ENCODE measurements around the gene UNC5A.

UNC5A gene

DNA sequence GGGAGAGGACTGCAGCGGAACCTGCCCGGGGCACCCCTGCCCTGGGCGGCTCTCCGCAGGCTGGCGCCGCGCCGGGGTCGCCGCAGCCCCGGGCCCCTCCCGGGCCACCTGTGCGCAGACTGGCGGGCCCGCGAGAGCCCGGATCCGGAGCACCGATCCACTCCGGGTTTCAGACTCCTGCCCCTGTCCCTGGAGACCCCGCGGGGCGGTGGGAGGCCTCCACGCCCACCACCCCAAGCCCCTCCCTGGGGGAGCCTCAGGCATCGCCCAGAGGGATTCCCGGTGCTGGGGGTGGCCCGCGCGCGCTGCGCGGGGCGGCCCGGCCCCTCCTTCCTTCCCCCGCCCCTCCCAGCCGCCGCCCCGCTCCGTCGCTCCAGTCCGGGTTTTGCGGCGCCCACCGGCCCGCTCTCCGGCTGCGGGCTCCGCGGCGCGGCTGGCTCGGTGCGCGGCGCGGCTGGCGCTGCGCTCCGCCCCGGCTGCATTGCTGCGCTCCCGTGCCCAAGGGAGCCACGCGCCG is at the start of gene UNC5A:
TSS of gene UNC5A (plus strand) at position 479 of the 517 bp plus-strand sequence. CDS start 192 bp downstream, outside the sequence.
- peak; percentile 36 for DNase-seq

DNA sequence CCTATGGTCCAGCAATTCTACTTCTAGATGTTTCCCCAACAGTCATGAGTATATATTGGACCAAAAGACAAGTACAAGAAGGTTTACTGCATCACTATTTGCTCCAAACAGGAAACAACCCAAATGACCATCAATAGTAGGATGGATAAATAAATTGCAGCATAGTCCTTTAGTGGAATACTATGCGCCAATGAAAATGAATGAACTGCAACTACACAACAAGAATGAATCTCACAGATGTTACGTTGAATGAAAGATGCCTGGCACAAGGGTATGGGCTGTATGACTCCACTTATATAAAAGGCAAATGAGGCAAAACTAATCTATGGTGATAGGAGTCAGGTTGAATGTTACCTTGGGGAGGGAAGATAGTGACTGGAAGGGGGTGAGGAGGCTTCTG is 48.6 kb upstream of the UNC5A start:
- DNase-seq, result no peak

DNA sequence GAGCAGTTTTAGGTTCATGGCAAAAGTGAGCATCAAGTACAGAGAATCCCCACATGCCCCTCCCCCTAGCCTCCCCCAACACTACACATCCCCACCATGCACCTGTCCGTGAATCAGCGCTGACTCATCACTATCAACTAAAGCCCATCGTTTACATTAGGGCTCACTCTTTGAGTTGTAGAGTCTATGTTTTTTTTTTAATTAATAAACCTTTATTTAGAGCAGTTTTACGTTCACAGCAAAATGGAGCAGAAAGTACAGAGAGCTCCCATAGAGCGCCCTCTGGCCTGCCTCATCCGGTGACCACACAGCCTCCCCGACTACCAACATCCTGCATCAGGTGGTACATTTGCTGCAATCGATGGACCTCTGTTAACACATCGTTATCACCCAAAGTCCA is 47.9 kb upstream of the UNC5A start:
- DNase-seq, result no peak

DNA sequence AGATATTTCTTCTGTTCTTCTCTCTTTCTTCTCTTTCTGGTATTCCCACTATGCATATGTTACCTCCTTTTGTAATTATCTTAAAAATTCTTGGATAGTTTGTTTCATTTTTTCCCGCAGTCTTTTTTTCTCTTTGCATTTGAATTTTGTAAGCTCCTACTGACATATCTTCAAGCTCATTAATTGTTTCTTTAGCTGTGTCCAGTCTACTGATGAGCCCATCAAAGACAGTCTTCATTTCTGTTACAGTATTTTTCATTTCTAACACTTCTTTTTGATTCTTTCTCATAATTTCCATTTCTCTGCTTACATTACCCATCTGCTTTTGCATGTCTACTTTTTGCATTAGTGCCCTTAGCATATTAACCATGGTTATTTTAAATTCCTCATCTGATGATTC is 44.7 kb upstream of the UNC5A start:
- no peak for DNase-seq

DNA sequence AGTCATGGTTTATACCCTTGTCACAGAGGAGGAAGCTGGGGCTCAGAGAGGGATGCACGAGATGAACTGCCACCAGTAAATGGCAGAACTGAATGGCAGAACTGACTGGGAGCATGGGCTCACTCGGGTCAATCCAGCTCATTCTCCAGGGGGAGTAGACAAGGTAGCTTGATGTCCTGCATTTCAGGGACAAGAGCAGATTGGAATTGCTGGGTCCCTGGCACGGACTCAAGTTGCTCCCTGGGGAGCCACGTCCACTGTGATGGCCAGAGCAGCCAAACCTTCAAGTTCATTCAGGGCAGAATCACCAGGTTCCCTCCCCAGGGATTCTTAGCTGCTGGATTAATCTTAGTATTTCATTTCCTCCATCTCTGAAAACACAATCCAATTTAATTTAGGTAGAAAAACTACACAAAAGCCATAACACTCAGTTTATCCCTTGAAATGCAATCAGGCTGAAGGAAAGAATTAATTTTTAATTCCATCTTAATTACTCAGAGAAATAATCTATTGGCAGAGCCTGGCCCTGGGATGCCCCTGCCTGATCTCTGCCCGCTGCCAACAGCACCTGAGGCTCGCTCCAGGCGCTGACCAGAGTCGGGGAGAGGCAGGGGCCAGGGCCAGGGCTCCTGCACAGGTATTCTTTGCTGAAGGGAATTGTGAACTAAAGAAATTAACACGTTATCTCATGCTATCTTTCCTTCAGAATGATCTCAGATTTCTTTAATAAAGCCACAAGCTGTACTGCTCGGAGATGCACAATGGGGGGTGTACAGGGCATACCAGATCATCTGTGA is 42.0 kb upstream of the UNC5A start:
- no peak for DNase-seq

DNA sequence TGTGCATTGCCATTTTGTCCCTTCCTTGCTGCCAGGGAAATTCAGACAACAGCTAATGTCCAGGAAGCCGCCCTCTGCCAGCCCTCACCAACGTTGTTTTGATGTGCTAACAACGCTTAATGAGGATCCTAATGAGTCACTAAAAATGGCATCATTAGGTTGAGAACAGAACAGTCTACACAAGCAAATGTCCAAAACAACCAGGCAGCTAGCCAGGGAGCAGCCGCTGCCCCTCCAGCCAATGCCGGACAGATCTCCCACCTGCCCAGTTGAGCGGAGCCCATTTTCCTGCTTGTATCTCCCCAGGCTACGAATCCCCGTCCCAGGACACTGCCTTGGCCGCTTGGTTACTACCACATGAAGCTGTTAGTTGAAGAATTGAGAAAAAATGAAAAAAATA is 40.4 kb upstream of the UNC5A start:
- no peak for DNase-seq

DNA sequence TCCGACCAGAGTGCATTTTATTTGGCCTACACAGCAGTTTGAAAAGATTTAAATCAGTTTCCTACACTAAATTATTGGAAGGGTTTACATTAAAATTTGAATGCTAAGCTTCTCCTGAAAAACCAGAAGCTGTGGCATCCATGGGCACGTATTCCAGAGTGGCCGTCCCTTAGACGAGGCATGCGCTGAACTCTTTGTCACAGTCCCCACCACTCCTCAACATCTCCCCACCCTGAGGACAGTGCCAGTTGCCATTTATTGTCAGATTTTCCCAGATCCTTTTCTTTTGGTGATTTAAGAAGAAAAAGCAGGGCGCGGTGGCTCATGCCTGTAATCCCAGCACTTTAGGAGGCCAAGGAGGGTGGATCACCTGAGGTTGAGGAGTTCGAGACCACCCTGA is 39.9 kb upstream of the UNC5A start:
- DNase-seq, result no peak

DNA sequence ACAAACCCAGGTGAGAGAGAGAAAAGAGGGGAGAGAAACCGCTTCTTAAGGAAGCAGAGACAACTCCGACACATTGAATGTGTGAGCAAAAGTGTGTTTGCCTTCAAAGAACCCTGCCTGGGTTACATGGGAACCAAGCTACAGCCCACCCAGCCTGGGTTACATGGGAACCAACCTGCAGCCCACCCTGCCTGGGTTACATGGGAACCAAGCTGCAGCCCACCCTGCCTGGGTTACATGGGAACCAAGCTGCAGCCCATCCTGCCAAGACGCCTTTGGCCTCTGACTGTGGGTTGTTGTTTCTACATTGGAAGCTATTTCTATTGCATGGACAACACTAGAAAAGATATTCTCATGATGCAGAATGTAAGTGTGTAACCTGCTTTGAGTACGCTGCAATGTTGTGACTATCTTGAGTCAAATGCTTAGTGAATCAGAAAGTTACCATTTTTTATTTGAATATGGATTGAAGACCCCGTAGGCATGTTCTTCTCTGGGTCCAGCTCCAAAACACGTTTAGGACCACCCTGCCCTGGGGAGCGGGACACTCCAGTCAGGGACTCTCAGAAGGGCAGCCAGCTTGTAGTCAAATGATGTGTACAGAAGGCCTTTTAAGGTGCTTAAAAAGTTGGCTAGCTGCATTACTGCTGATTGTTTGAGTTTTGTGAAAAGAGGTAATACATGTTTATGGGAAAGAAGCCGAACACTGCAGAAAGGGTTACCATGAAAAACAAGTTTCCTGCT is 39.1 kb upstream of the UNC5A start:
- no peak for DNase-seq

DNA sequence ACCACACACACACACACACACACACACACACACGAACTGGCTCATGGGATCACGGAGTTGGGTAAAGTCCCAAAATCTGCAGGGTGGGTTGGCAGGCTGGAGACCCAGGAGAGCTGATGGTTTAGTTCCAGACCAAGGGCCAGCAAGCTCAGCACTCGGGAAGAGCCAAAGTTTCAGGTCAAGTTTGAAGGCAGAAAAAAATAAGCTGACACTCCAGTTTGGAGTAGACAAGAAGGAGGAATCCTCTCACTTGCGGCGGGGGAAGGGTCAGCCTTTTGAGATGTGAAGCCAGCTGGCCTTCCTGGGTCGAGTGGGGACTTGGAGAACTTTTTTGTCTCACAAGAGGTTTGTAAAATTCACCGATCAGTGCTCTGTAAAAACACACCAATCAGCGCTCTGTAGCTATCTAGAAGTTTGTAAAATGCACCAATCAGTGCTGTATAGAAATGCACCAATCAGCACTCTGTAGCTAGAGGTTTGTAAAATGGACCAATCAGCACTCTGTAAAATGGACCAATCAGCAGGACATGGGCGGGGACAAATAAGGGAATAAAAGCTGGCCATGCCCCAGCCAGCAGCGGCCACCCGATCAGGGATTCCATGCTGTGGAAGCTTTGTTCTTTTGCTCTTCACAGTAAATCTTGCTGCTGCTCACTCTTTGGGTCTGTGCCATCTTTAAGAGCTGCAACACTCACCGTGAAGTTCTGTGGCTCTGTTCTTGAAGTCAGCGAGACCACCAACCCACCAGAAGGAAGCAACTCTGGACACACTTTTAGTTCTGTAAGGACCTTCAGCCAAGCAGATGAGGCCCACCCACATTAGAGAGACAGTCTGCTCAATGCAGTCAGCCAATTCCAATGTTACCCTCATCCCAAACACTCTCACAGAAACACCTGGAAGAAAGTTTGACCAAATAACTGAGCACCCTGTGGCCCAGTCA is 37.8 kb upstream of the UNC5A start:
- no peak for DNase-seq

DNA sequence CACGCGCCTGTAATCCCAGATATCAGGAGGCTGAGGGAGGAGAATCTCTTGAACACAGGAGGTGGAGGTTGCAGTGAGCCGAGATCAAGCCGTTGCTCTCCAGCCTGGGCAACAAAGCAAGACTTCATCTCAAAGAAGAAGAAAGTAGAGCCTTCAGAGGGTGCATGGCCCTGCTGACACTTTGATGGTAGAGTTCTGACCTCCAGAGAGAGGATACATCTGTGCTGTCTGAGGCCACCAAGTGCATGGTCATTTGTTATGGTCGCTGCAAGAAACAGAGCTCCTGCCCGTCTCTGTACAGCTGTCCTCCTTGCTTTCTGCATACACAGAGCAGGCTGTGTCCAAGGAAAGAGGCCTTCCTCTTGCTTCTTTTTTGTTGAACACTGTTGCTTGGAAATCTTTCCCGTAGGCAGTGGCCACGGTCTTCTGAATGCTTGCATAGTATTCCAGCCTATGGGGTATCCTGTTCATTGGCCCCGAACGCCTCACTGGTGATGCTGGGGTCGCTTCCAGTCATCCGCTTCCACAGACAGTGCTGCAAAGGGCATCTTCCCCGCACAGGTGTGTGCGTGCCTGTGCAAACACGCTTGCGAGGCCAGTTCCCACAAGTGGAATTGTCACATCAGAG is 36.8 kb upstream of the UNC5A start:
- no peak for DNase-seq

DNA sequence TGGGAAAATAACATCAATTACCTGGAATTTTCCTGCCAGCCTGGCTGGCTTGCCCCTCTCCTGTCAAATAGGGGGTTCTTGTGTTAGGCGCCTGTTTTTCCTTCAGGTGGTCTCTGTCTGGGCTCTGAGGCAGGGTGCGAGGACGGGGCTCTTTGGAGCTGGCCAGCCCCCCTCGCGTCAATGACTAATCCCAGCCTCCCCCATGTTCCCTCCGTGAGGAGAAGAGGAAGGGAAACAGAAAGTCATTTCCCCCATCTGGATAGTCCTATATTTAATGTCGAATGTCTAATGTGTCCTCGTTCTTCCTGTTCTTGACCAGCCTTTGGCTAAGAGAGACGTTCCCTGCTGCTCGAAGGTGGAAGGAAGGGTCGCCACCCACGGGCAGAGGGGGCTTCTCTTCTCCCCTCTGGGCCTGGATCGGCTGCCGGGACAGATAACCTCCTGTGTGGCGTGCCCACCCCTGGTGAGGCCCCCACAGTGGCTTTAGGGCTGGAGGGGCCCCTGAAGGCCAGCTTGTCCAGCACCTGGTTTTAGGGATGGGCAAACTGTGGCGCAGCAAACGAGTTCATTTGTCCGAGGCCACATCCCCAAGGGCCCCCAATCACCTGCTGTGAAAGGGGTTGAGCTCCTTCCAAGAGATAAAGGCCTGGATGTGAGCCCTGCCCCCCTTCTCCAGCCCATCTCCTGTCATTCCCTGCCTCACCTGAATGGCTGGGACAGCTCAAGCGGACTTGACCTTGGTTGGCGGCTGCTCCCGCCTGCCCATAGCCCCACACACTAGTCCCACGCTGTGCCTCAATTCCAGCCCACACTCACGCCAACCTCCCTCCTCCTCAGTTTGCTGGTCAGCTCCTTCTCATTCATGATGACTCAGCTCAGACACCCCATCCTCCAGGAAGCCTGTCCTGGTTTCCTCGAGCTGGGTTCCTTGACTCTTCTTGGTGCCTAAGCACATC is 35.9 kb upstream of the UNC5A start:
- DNase-seq, result no peak

DNA sequence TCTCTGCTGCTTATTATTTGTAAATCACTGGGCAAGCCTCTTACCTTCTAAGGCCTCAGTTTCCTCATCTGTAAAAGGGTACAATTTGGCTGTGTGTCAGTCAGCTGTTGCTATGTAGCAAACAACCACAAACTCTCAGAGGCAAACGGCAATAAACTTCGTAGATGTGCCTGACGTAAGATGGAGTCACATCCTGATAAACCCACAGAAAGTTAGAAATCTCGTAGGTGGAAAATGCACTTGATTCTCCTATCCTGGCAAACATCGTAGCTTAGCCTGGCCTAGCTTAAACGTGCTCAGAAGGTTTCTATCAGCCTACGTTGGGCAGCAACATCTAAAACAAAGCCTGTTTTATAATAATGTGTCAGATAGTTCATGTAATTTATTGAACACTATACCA is 35.0 kb upstream of the UNC5A start:
- DNase-seq, result no peak

DNA sequence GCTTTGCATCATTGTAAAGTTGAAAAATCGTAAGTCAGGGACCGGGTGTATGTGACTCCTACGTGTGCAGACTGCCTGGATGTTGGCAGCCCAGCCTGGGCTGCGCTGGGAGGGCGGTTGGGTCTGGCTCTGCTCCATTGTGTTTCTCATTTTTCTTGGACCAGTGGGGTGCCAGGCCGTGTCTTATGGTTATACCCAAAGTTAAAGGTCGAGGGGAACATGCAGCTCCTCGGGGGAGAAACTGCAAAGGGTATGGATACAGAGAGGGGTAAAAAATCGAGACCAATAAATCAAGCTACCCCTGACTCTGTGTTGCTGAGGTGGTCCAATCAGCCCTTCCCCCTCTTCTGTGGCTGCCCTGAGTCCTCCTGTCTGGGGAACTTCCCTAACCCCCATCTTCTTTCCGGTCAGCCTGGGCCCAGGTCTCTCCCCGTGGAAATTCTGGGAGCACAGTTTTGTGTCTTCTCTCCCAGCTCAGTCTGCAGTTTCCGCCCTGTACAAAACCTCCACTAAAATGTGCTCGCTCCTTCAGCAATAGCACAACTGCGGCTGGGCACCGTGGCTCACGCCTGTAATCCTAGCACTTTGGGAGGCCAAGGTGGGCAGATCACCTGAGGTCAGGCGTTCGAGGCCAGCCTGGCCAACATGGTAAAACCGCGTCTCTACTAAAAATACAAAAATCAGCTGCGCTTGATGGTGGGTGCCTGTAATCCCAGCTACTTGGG is 34.1 kb upstream of the UNC5A start:
- DNase-seq, result no peak

DNA sequence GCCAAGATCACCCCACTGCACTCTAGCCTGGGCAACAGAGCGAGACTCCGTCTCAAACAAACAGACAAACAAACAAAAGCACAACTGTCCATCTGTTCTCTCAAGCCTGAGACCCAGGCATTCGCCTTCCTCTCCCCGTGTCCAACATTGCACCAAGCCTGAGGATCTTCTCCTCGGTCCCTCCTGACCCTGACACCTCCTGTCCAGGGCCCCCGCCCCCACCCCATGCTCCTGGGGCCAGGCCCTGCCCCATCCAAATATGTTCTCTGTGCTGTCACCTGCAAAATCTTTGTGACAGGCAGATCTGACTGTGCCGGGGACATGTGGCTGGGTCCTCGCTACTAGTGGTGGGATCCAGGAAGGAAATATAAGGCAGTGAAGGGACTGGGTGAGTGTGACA is 33.4 kb upstream of the UNC5A start:
- no peak for DNase-seq

DNA sequence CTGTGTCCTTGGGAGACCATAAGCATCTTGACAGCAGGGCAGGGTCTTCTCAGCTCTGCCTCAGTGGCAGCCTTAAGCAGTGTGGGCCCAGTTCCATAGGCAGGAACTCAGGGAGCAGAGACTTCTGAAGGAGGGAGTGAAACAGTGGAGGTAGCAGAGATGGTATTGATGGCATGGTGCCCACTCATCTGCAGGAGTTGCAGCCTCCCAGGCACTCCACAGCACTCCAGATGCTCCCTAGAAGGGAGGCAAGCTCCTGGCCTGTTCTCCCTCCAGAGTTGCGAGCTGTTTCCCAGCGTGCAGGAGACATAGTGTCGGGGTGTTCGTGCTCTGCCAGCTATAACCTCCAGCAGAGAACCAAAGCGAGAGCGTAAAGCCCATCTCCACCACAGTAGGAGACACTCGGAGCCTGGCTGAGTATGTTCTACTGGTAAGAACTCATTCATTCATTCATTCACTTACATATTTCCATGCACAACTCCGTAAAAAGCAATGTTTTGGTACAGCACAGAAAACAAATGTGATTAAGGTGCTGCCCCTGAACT is 31.4 kb upstream of the UNC5A start:
- no peak for DNase-seq

DNA sequence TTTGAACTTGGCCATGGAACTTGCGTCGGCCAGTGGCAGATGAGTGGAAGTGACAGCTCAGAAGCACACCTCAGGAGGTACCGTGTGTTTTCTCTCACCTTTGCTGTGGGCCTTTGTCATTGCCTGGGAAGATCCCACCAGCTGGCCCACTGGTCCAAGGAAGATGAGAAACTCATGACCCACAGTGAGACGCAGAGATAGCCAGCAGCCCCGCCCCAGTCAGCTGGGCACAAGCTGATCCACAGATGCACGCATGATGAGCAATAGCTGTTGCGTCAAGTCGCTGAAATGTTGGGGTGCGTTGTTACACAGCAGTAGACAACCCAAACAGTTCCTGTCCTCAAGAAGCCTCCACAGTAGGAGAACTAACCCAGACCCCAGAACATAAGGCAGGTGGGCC is 30.8 kb upstream of the UNC5A start:
- no peak for DNase-seq

DNA sequence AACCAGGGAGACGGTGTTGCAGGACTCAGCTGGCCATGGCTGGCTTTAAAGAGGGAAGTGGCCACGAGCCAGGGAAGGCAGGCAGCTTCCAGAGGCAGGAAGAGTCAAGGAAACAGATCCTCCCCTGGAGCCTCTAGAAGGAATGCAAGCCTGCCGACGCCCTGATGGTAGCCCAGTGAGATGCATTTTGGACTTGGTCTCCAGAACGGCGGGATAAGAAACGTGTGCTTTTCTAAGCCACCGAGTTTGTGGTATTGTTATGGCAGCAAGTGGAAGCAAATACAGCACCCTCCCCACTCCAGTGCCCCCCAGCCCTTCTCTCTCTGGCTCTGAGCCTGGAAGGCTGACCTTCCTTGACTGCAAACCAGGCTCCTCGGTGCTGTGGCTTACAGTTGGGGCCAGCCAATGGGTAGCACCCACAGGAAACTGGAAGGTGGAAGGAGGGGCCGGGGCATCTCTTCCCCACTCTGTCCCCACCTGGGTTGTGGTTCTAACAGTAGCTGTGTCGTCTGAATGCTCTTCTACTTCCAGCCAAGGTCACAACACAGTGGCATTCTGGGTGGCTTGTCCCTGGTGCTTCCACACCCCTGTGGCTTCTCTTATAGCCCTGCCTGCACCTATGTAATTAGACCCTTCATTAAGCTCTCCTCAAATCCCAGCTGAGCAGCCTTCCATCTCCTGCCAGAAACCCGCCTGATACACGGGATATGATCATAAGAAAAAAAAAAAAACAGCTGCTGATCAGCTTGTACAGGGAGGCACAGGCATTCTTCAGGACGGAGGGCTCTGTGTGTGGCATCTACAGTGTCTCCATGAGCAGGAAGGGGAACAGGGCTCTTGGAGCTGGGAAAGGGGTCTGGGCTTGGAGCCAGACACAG is 29.9 kb upstream of the UNC5A start:
- DNase-seq, result no peak

DNA sequence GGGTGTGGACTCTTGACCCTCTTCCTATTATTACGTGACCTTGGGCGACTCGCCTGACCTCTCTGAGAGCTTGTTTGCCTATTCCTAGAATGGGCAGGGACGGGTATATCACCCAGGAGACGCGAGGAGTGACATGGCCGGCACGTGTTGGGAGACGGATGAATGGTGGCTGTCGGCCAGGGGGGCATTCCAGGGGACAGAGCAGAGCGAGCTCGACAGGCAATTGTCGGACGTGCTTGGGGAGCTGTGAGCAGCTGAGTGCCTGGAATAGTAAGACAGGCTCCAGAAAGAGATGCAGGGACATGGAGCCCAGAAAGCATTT is 29.3 kb upstream of the UNC5A start:
- DNase-seq, result no peak

Data from NCI-H774 (cell line).